ENCODE results near the gene ORMDL1.
"Not testable (repeated sequence)": the region's sequence is repeated elsewhere in the genome, so short reads cannot be mapped to it uniquely, and the experiment has no call there.

Gene ORMDL1

GRCh38 chr2:189770590-189771322 is 13.4 kb downstream of the ORMDL1 start:
- TF ChIP-seq CTCF (IDR thresholded peaks at IDR 0.05; ENCODE audit: insufficient read depth, missing control alignments), result no peak
- no peak for DNase-seq (ENCODE audit: insufficient read length, low spot score)
- no peak for FAIRE-seq

GRCh38 chr2:189763908-189764661 is 20.1 kb downstream of the ORMDL1 start:
- FAIRE-seq, result peak; percentile 89
- no peak for DNase-seq (ENCODE audit: insufficient read length, low spot score)
- peak; percentile 32 for TF ChIP-seq CTCF (IDR thresholded peaks at IDR 0.05; ENCODE audit: insufficient read depth, missing control alignments)

GRCh38 chr2:189762551-189763298 is 21.4 kb downstream of the ORMDL1 start, which contains the start of gene OSGEPL1:
OSGEPL1 (minus strand) TSS chr2:189762792; CDS start chr2:189761640, 1,152 bp downstream.
- peak; percentile 16 for FAIRE-seq

GRCh38 chr2:189762229-189762550 is 21.9 kb downstream of the ORMDL1 start:
- FAIRE-seq (no peak), DNase-seq (ENCODE audit: insufficient read length, low spot score) (no peak)
- TF ChIP-seq CTCF (IDR thresholded peaks at IDR 0.05; ENCODE audit: insufficient read depth, missing control alignments), result no peak

More at GRCh38 chr2:189762551-189763298, 21.4 kb downstream of the ORMDL1 start, which contains the start of gene OSGEPL1:
- no peak for DNase-seq (ENCODE audit: insufficient read length, low spot score)
- TF ChIP-seq CTCF (IDR thresholded peaks at IDR 0.05; ENCODE audit: insufficient read depth, missing control alignments), result peak; percentile 65

- not testable (repeated sequence) for FAIRE-seq; DNase-seq (ENCODE audit: insufficient read length, low spot score)
Measured at GRCh38 chr2:189760154-189760553, 24.0 kb downstream of the ORMDL1 start.

- DNase-seq (ENCODE audit: insufficient read length, low spot score) (no peak), FAIRE-seq (no peak)
- no peak for TF ChIP-seq CTCF (IDR thresholded peaks at IDR 0.05; ENCODE audit: insufficient read depth, missing control alignments)
Measured at GRCh38 chr2:189756311-189756952, 27.7 kb downstream of the ORMDL1 start.

GRCh38 chr2:189751080-189751658 is 33.0 kb downstream of the ORMDL1 start:
- FAIRE-seq (peak; percentile 87), DNase-seq (ENCODE audit: insufficient read length, low spot score) (peak; percentile 25)
- TF ChIP-seq CTCF (IDR thresholded peaks at IDR 0.05; ENCODE audit: insufficient read depth, missing control alignments), result peak; percentile 82

Data from D721Med (cell line).